ENCODE results near the gene TRAT1. TPM values are rescaled to one million over a fixed set of nuclear protein-coding genes. Genes with fewer than 3 reads are reported as not detected.

Gene TRAT1, protein sequence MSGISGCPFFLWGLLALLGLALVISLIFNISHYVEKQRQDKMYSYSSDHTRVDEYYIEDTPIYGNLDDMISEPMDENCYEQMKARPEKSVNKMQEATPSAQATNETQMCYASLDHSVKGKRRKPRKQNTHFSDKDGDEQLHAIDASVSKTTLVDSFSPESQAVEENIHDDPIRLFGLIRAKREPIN
- total RNA-seq (2021; fragmentation: NEBNext Ultra II Directional; extraction: Animal tissue kit (Norgen Biotek cat#: 25700)): not detected
- long read RNA-seq: 0 reads

DNA sequence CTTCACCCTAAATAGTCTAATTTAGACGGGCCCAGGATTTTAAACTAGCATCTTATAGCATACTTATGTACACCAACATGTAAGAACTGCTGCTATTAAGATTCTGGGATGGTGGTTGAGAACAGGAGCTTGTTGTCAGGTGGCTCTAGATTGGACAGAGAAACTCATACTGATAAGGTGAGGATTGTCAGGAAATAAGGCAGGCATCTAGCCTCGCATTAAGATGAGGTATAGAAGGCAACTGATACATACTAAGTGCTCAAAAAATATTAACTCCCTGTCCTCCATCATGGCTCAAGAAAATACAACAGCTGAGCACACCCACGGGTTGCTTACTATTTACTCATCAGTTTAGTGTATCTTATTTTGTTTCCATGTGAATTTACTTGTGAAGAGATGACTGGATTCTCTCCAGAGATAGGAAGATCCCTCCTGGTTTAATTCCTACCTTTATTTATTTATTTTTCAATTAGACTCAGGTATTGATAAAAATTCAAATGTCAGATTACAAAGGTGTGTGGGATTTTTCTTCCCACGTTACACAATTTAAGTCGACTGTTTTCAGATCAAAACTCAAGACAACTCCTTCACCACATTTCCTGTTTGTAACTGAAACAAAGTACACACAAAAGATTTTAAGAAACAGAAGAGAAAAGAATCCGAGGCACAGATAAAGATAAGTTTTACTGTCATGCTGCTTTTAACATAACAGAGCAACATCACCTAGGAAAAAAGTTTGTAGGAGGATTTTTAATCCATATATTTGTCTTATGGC lies at the start of gene TRAT1:
TRAT1 (plus strand) TSS at position 664 of the 775 bp plus-strand sequence. CDS start 142 bp downstream, outside the sequence.
- Mint-ChIP-seq H3K27ac (no peak within 1 kb of the TSS), H3K9me3 (peaks cover 7% of the 10 kb centered on the region; the same call in 1 of the 2 replicates), H3K4me3 (no peak within 1 kb of the TSS), H3K4me1 (ENCODE audit: low read depth) (no peaks in the 10 kb centered on the region), H3K36me3 (ENCODE audit: low read depth) (no peaks in the 10 kb centered on the region), H3K27me3 (ENCODE audit: insufficient read depth) (no peaks in the 10 kb centered on the region)
- DNase-seq: no peak
- TF ChIP-seq, protein P1, sequence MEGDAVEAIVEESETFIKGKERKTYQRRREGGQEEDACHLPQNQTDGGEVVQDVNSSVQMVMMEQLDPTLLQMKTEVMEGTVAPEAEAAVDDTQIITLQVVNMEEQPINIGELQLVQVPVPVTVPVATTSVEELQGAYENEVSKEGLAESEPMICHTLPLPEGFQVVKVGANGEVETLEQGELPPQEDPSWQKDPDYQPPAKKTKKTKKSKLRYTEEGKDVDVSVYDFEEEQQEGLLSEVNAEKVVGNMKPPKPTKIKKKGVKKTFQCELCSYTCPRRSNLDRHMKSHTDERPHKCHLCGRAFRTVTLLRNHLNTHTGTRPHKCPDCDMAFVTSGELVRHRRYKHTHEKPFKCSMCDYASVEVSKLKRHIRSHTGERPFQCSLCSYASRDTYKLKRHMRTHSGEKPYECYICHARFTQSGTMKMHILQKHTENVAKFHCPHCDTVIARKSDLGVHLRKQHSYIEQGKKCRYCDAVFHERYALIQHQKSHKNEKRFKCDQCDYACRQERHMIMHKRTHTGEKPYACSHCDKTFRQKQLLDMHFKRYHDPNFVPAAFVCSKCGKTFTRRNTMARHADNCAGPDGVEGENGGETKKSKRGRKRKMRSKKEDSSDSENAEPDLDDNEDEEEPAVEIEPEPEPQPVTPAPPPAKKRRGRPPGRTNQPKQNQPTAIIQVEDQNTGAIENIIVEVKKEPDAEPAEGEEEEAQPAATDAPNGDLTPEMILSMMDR (IDR thresholded peaks at IDR 0.05): no peak

DNA sequence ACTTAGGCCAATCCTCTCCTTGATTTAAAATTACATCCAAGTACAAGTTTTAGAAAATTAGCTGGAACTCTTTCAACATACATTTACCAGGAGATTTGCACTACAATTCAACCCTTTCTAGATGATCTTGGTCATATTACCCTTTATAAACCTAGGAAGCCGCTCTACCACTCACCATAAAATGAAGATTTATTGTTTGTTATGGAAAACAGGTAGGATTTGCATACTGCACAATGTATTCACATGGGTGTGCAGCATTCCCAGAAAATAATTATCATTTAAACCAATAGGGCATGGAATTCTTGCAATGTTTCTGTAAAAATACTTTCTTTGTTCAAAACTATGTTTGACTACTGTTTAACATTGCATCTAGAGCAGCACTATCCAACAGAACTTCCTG lies 46.9 kb upstream of the TRAT1 start:
- Mint-ChIP-seq H3K27ac (no peak overlapping the region), H3K9me3 (peaks cover 21% of the 10 kb centered on the region), H3K4me3 (no peak overlapping the region), H3K27me3 (ENCODE audit: insufficient read depth) (no peaks in the 10 kb centered on the region), H3K36me3 (ENCODE audit: low read depth) (peaks cover 4% of the 10 kb centered on the region; the same call in 1 of the 2 replicates), H3K4me1 (ENCODE audit: low read depth) (no peaks in the 10 kb centered on the region)
- no peak for DNase-seq
- TF ChIP-seq, protein P1 (IDR thresholded peaks at IDR 0.05): no peak

DNA sequence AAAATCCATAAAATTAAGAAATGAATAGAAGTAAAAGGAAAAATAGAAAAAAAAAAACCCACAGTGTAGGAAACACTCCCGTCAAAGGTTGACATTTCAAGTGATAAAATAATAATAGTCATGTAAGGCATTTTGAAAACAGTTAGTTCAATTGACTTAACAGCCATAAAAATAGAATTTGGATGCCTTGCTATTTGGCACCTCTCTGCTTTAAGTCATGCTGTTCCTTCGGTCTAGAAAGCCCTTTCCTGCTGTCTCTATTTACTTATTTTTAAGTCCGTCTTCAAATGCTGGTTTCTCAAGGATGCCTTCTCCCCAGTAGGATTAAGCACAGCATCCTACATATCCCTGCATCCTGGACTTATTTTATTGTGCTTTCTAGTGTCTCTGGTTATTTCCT lies 43.1 kb upstream of the TRAT1 start:
- Mint-ChIP-seq H3K27me3 (ENCODE audit: insufficient read depth) (no peaks in the 10 kb centered on the region; the same call in 1 of the 2 replicates), H3K27ac (no peak overlapping the region), H3K36me3 (ENCODE audit: low read depth) (no peaks in the 10 kb centered on the region), H3K9me3 (peaks cover 7% of the 10 kb centered on the region), H3K4me3 (no peak overlapping the region), H3K4me1 (ENCODE audit: low read depth) (no peaks in the 10 kb centered on the region)
- DNase-seq: no peak
- TF ChIP-seq, protein P1 (IDR thresholded peaks at IDR 0.05): no peak

DNA sequence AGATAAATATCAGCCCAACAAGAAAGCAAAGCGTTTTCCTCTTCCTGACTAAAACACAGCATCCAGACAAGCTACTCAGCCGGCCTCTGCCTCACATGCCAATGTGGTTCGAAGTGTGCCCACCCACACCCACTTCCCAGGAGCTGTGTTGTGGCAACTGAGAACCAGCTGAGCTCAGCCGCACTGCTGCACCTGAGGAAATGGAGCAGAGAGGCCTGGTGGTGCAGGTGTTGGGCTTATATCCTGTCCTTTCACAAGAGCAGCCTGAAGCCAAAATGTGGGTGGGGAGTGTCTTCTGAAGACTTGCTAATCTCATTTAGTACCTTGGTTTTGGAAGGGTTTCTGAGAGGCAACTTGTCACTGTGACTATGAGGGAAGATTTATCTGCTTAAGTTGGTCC lies 42.4 kb upstream of the TRAT1 start:
- H3K36me3 Mint-ChIP-seq (ENCODE audit: low read depth): no peaks in the 10 kb centered on the region
- peaks cover 4% of the 10 kb centered on the region for H3K9me3 Mint-ChIP-seq
- no peak overlapping the region for H3K4me3 Mint-ChIP-seq
- H3K27ac Mint-ChIP-seq: no peak overlapping the region
- DNase-seq: no peak
- no peaks in the 10 kb centered on the region for H3K4me1 Mint-ChIP-seq (ENCODE audit: low read depth)
- no peaks in the 10 kb centered on the region; the same call in 1 of the 2 replicates for H3K27me3 Mint-ChIP-seq (ENCODE audit: insufficient read depth)
- TF ChIP-seq, protein P1 (IDR thresholded peaks at IDR 0.05): no peak

DNA sequence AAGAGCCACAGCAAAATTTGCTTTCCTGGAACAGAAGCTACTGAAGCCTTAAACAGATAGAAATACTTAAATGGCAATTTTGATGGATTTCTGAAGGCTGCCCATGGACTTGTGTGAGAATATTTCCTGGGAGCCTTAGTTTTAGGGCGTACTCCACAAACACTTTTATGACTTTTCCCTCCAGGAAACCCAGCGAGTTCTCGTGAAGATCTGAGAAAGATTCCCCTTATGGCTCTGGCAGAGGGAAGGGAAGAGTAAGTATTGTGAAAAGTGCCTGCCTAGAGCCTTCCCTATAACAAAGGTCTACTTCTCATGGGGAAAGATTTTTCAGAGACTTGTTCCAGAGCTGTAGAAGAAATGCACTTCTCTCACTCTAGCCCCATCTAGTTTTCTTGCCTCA lies 31.1 kb upstream of the TRAT1 start:
- Mint-ChIP-seq H3K27me3 (ENCODE audit: insufficient read depth) (no peaks in the 10 kb centered on the region), H3K4me1 (ENCODE audit: low read depth) (no peaks in the 10 kb centered on the region), H3K4me3 (no peak overlapping the region), H3K36me3 (ENCODE audit: low read depth) (no peaks in the 10 kb centered on the region), H3K27ac (no peak overlapping the region), H3K9me3 (peaks cover 26% of the 10 kb centered on the region)
- no peak for DNase-seq
- TF ChIP-seq, protein P1 (IDR thresholded peaks at IDR 0.05): no peak

Measured in HFFc6 (cell line).